DND-41 (cell line): Measurements from ENCODE around the gene GPI.
"Not testable (repeated sequence)": the region's sequence is repeated elsewhere in the genome, so short reads cannot be mapped to it uniquely, and the experiment has no call there.

Experiments used
- ATAC-seq: fragments of 200-7000 bp; cut with Tn5 transposase; 3 replicates; pipeline ENCODE4 v1.9.1; 2021; ENCODE audit warnings: low read depth; ENCODE audit not compliant: insufficient read depth
- DNase-seq: peaks from one replicate; pipeline ENCODE4 v3.0.0-alpha.2; 2020
- H2AFZ ChIP-seq: 2 replicates; pipeline ENCODE4 v1.6.0; 2012; ENCODE audit warnings: low read depth, low read length
- H3K27ac ChIP-seq: 2 replicates; pipeline ENCODE4 v1.5.1; 2012; ENCODE audit warnings: low read length, inconsistent platforms
- H3K27me3 ChIP-seq: fragments of 200-600 bp; sonication (generic); 2 replicates; pipeline ENCODE4 v1.6.0; 2012; ENCODE audit warnings: low read length, mild to moderate bottlenecking, inconsistent platforms; ENCODE audit not compliant: insufficient read depth, poor library complexity
- H3K36me3 ChIP-seq: 2 replicates; pipeline ENCODE4 v1.5.1; 2012; ENCODE audit warnings: low read length, inconsistent platforms; ENCODE audit not compliant: insufficient read depth
- H3K4me1 ChIP-seq: 2 replicates; pipeline ENCODE4 v1.5.1; 2012; ENCODE audit warnings: mild to moderate bottlenecking, low read length; ENCODE audit not compliant: insufficient read depth
- H3K4me2 ChIP-seq: 2 replicates; pipeline ENCODE4 v1.6.0; 2012; ENCODE audit warnings: mild to moderate bottlenecking, moderate library complexity, low read length, inconsistent platforms; ENCODE audit not compliant: insufficient read depth
- H3K4me3 ChIP-seq, 2 experiments: fragments of 200-600 bp in 1 of 2; shearing (Covaris generic) in 1 of 2; 2 replicates each; pipeline ENCODE4 v1.5.1; 2012 to 2016; ENCODE audit warnings: inconsistent platforms in 2 of 2, low read length in 2 of 2, mild to moderate bottlenecking in 2 of 2, low read depth in 1 of 2, moderate library complexity in 1 of 2
- H3K79me2 ChIP-seq: 2 replicates; pipeline ENCODE4 v1.6.0; 2012; ENCODE audit warnings: low read length, inconsistent platforms; ENCODE audit not compliant: insufficient read depth
- H3K9ac ChIP-seq: 2 replicates; pipeline ENCODE4 v1.6.0; 2012; ENCODE audit warnings: low read depth, mild to moderate bottlenecking, inconsistent platforms, low read length, moderate library complexity
- H3K9me3 ChIP-seq: 2 replicates; pipeline ENCODE4 v1.5.1; 2012; ENCODE audit warnings: low read length, moderate library complexity, mild to moderate bottlenecking, inconsistent platforms; ENCODE audit not compliant: insufficient read depth, severe bottlenecking
- H4K20me1 ChIP-seq: 2 replicates; pipeline ENCODE4 v1.6.0; 2012; ENCODE audit warnings: low read length; ENCODE audit not compliant: insufficient read depth
- CTCF ChIP-seq: IDR thresholded peaks from 2 replicates; pipeline ENCODE4 v1.5.1; 2012; ENCODE audit warnings: borderline replicate concordance, low read length, moderate library complexity, mild to moderate bottlenecking; ENCODE audit not compliant: poor library complexity, severe bottlenecking; ENCODE audit errors: extremely low read depth
- EZH2 ChIP-seq: IDR thresholded peaks from 3 replicates; pipeline ENCODE4 v1.6.1; 2012; ENCODE audit warnings: borderline replicate concordance, low read depth, mild to moderate bottlenecking, moderate library complexity, low read length, inconsistent platforms; ENCODE audit not compliant: severe bottlenecking

GPI gene

DNA sequence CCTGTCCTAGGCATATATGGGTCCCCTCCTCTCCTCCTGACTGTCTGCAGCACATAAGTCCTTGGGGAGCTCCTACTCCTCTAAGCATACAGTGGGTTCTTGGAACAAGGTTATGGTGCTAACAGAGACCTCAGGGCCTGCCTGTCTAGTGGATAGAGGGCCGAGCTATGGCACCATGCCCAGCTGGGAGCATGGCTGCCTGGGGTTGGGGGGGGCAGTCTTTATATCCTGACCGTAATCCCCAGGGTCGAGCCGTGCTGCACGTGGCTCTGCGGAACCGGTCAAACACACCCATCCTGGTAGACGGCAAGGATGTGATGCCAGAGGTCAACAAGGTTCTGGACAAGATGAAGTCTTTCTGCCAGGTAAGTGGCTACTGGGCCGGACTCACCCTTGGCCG is 3.3 kb downstream of the GPI start:
- peaks cover 17% of the 10 kb centered on the region for H3K79me2 ChIP-seq
- H4K20me1 ChIP-seq: peaks cover 12% of the 10 kb centered on the region; the same call in 1 of the 2 replicates
- no peak overlapping the region for H3K4me2 ChIP-seq
- no peak overlapping the region for H3K4me3 ChIP-seq
- no peak overlapping the region for H2AFZ ChIP-seq
- H3K27ac ChIP-seq: no peak overlapping the region
- no peak overlapping the region for H3K9ac ChIP-seq
- peaks cover 54% of the 10 kb centered on the region for H3K36me3 ChIP-seq
- no peak for TF ChIP-seq EZH2
- TF ChIP-seq CTCF: no peak
- no peaks in the 10 kb centered on the region for H3K27me3 ChIP-seq
- DNase-seq: no peak
- ATAC-seq: no peak
- no peaks in the 10 kb centered on the region for H3K9me3 ChIP-seq
- peaks cover 28% of the 10 kb centered on the region for H3K4me1 ChIP-seq

GRCh38 chr19:34369166-34369565 is 4.2 kb downstream of the GPI start:
- H3K9me3 ChIP-seq, DNase-seq, H3K27me3 ChIP-seq, ATAC-seq, H3K4me2 ChIP-seq, H2AFZ ChIP-seq, H3K9ac ChIP-seq, H3K27ac ChIP-seq, H3K4me3 ChIP-seq: not testable (repeated sequence)
- peaks cover 55% of the 10 kb centered on the region for H3K36me3 ChIP-seq
- peaks cover 28% of the 10 kb centered on the region for H3K4me1 ChIP-seq
- peaks cover 17% of the 10 kb centered on the region for H3K79me2 ChIP-seq
- peaks cover 12% of the 10 kb centered on the region; the same call in 1 of the 2 replicates for H4K20me1 ChIP-seq

- H3K27ac ChIP-seq: no peak overlapping the region; the same call in 1 of the 2 replicates
- no peak overlapping the region for H3K4me2 ChIP-seq
- DNase-seq (no peak), ATAC-seq (no peak)
- H3K9me3 ChIP-seq: no peaks in the 10 kb centered on the region
- H3K79me2 ChIP-seq: peaks cover 17% of the 10 kb centered on the region
- no peak overlapping the region for H3K9ac ChIP-seq
- no peak overlapping the region for H2AFZ ChIP-seq
- peaks cover 12% of the 10 kb centered on the region; the same call in 1 of the 2 replicates for H4K20me1 ChIP-seq
- H3K36me3 ChIP-seq: peaks cover 62% of the 10 kb centered on the region
- H3K4me1 ChIP-seq: peaks cover 21% of the 10 kb centered on the region
- H3K27me3 ChIP-seq: no peaks in the 10 kb centered on the region
- no peak overlapping the region for H3K4me3 ChIP-seq
- no peak for TF ChIP-seq CTCF
- TF ChIP-seq EZH2: no peak
Measured at GRCh38 chr19:34370117-34370516, 5.1 kb downstream of the GPI start.

DNA sequence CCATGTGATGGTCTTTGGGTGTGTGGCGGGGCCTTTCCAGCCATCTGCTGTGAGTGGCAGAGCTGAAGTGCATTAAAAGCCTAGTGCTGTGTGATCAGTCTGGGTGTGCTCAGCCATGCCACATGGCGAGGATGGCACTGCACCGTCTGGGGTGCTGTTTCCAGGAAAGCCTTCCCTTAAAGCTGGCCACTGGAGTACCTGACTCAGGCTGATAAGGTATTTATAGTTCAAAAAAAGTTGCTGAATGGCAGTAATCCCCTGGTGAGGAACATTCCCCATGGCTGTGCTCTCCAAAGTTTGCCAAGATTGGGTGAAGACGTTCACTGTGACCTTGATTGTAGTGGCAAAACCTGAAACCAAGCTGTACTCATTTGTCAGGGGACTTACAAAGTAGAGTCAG is 6.0 kb downstream of the GPI start:
- H3K4me1 ChIP-seq: peaks cover 14% of the 10 kb centered on the region
- H3K27ac ChIP-seq: no peak overlapping the region
- H3K9ac ChIP-seq: no peak overlapping the region
- no peaks in the 10 kb centered on the region for H3K9me3 ChIP-seq
- peaks cover 70% of the 10 kb centered on the region for H3K36me3 ChIP-seq
- H3K27me3 ChIP-seq: no peaks in the 10 kb centered on the region
- peaks cover 11% of the 10 kb centered on the region; the same call in 1 of the 2 replicates for H4K20me1 ChIP-seq
- ATAC-seq: no peak
- no peak overlapping the region for H3K4me3 ChIP-seq
- no peak for DNase-seq
- H3K4me2 ChIP-seq: no peak overlapping the region
- TF ChIP-seq CTCF (no peak), EZH2 (no peak)
- H3K79me2 ChIP-seq: peaks cover 12% of the 10 kb centered on the region
- H2AFZ ChIP-seq: no peak overlapping the region
